Stimulated activated naive CD4-positive, alpha-beta T cell (primary cell): ENCODE data around the gene ERC1.
"Not testable (repeated sequence)": the region's sequence is repeated elsewhere in the genome, so short reads cannot be mapped to it uniquely, and the experiment has no call there.

ENCODE experiments used
- DNase-seq, 6 experiments: peaks; one replicate each; lab custom pipeline; 2025; lab: John Stamatoyannopoulos, UW

ERC1 gene

GRCh38 chr12:1189163-1189562 lies 198.1 kb downstream of the ERC1 start:
- no peak for DNase-seq

GRCh38 chr12:1195513-1195912 lies 204.5 kb downstream of the ERC1 start:
- DNase-seq, result no peak

GRCh38 chr12:1197264-1198018 lies 206.4 kb downstream of the ERC1 start:
- no peak for DNase-seq

- not testable (repeated sequence) for DNase-seq
These were observed 207.8 kb downstream of the ERC1 start for GRCh38 chr12:1198854-1199253.

- no peak for DNase-seq
These were observed 208.7 kb downstream of the ERC1 start for GRCh38 chr12:1199700-1200099.

GRCh38 chr12:1201030-1201429 lies 210.0 kb downstream of the ERC1 start:
- no peak for DNase-seq

- DNase-seq, result no peak
These were observed 210.9 kb downstream of the ERC1 start for GRCh38 chr12:1201886-1202285.

GRCh38 chr12:1203735-1204019 lies 212.7 kb downstream of the ERC1 start:
- DNase-seq, result no peak

- DNase-seq, result peak in 3 of 6 experiments; percentile 41 to 56 (median 52)
These were observed 213.6 kb downstream of the ERC1 start for GRCh38 chr12:1204581-1205121.

- no peak for DNase-seq
These were observed 214.6 kb downstream of the ERC1 start for GRCh38 chr12:1205512-1206060.

GRCh38 chr12:1206118-1206734 lies 215.2 kb downstream of the ERC1 start:
- DNase-seq, result no peak

GRCh38 chr12:1207276-1207675 lies 216.3 kb downstream of the ERC1 start:
- DNase-seq, result no peak

- DNase-seq, result not testable (repeated sequence)
These were observed 217.7 kb downstream of the ERC1 start for GRCh38 chr12:1208719-1209118.

GRCh38 chr12:1212526-1212925 lies 221.5 kb downstream of the ERC1 start:
- no peak for DNase-seq

GRCh38 chr12:1213205-1213604 lies 222.2 kb downstream of the ERC1 start:
- DNase-seq, result no peak

- DNase-seq, result no peak
These were observed 222.7 kb downstream of the ERC1 start for GRCh38 chr12:1213618-1214205.

- no peak for DNase-seq
These were observed 225.5 kb downstream of the ERC1 start for GRCh38 chr12:1216560-1216959.

GRCh38 chr12:1217191-1217949 lies 226.3 kb downstream of the ERC1 start:
- no peak for DNase-seq

- no peak for DNase-seq
These were observed 227.3 kb downstream of the ERC1 start for GRCh38 chr12:1218369-1218768.

- DNase-seq, result no peak
These were observed 229.4 kb downstream of the ERC1 start for GRCh38 chr12:1220127-1221092.
